ENCODE measurements around the gene JPH3.
A peak's percentile ranks its signal among the peaks of the same experiment; 100 is the strongest.
"Not testable (repeated sequence)": the region's sequence is repeated elsewhere in the genome, so short reads cannot be mapped to it uniquely, and the experiment has no call there.

Gene JPH3

GRCh38 chr16:87715658-87716057, 113.3 kb downstream of the JPH3 start:
- DNase-seq (ENCODE audit: low read depth): no peak

GRCh38 chr16:87718831-87719230, 116.5 kb downstream of the JPH3 start:
- DNase-seq (ENCODE audit: low read depth): not testable (repeated sequence)

DNA sequence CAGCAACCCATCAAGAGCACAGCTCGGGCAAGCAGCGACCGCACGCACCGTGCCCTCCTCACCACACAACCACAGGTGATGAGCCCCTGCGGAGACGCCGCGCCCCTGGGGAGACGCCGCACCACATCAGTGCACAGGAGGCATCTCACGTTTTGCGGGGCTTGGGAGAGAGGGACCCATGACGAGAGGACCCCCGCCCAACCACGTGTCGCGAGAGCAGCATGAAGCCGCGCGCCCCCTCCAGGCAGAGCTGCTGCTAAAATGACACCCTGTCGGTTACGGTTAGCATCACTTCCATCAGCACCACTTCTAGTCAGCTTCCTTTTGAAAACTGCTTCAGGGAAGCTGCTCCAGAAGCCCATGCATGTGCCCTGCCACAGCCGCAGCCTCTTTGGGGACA, 118.1 kb downstream of the JPH3 start:
- DNase-seq (ENCODE audit: low read depth): no peak

GRCh38 chr16:87721622-87722585, 119.6 kb downstream of the JPH3 start:
- no peak for DNase-seq (ENCODE audit: low read depth)

DNA sequence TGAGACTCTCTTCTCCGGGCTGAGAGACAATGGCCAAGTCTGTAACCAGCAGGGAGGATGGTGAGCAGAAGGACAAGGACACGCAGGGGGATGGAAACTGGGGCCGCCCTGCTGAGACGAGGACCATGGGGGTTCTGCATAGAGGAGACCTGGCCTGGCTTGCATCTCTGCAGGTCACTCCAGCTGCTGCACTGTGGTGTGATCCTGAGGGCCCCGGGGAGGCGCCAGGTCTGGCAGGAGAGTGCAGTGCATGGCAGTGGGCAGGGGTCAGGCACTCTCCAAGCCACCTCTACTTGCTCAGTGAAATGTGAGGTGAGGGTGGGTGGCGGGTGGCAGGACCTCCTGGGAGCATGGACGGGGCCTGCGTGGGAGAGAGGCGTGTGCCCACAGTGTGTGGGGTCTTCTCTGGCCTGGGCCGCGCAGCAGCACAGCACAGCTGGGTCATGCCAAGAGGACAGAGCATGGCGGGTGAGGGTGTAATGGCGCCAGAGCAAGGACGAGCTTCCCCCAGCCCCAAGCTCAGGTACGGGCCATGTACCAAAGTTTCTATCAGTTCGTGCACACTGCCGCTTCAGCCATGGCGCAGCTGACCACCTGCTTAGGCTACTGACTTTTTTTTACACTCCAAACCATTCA, 120.4 kb downstream of the JPH3 start:
- DNase-seq (ENCODE audit: low read depth): no peak

DNA sequence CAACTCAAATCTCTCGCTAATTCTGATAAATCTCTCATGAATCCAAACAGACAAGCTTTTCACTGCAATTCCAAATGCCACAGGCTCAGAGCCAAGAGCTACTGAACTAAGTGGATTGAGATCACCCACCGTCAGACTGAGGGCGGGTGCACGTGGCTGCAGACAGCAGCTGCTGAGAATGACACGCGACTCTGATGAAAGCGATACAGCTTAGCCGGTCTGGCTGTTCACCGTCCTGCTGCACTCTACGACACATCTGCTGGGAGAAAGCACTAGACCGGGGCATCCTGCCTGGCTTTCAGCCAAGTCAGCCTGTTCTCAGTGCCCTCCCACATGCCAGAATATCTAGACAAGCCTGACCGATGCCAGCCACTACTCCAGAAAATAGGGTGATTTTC, 120.9 kb downstream of the JPH3 start:
- DNase-seq (ENCODE audit: low read depth): peak; percentile 70

- no peak for DNase-seq (ENCODE audit: low read depth)
Observed at GRCh38 chr16:87724490-87725291, 122.4 kb downstream of the JPH3 start.

DNA sequence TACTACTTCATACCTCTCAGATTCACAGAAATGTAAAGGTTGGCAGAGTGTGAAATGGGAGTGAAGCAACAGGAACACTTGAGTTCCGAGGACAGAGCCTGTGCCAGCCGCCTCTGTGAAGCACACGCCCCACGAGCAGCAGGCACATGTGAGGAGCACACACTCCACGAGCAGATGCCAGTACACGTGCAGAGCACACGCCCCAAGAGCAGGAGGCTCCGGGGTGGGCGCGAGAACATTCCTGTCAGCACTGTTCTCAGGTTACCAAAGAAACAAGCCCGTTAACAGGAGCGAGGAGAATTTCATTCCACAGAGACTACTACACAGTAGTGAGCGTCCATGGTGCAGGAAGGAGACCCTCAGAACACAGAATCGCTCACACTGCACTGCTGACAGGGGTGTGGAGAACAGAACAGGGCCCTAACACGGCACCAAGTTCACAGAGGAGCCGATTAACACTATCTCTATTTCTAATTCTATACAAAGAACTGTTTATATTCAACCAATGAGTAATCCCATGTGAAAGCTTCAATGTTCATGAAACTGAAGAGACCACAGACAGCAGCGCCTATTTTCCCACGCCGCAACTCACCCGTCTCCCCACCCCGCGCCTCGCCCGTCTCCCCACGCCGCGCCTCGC, 123.4 kb downstream of the JPH3 start:
- peak; percentile 43 for DNase-seq (ENCODE audit: low read depth)

DNA sequence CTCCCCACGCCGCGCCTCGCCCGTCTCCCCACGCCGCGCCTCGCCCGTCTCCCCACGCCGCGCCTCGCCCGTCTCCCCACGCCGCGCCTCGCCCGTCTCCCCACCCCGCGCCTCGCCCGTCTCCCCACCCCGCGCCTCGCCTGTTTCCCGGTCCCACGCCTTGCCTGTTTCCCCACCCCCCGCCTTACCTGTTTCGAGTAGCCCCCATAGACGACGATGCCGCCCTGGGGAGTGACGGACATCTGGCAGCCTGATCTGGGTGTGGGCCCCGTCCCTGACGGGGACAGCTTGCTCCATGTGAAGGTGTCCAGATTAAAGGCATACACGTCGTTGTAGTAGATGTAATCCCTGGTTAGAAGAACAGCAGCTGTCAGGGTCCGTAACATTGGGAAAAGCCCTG, 124.3 kb downstream of the JPH3 start:
- DNase-seq (ENCODE audit: low read depth): not testable (repeated sequence)

- DNase-seq (ENCODE audit: low read depth): no peak
Observed at GRCh38 chr16:87727346-87727745, 125.0 kb downstream of the JPH3 start.

- DNase-seq (ENCODE audit: low read depth): peak; percentile 85
Observed at GRCh38 chr16:87728026-87728425, 125.7 kb downstream of the JPH3 start.

GRCh38 chr16:87729266-87729954, 127.1 kb downstream of the JPH3 start:
- no peak for DNase-seq (ENCODE audit: low read depth)

DNA sequence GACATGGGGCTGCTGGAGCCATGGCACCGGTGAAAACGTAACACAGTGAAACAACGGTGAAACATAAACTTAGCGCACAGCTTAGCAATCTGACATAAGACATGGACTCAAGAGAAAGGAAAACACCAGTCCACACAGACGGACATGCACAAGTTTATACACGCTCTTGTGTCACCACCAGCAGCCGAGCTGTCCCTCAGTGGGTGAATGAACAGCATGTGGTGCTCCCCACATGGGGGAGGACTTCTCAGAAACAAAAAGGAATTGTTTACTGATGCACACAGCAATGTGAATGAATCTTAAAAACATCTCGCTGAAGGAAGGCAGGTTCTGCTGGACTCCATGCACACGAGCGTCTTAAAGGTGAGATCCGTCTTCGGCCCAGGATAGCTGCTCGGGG, 129.3 kb downstream of the JPH3 start:
- no peak for DNase-seq (ENCODE audit: low read depth)

- no peak for DNase-seq (ENCODE audit: low read depth)
Observed at GRCh38 chr16:87733190-87733589, 130.9 kb downstream of the JPH3 start.

DNA sequence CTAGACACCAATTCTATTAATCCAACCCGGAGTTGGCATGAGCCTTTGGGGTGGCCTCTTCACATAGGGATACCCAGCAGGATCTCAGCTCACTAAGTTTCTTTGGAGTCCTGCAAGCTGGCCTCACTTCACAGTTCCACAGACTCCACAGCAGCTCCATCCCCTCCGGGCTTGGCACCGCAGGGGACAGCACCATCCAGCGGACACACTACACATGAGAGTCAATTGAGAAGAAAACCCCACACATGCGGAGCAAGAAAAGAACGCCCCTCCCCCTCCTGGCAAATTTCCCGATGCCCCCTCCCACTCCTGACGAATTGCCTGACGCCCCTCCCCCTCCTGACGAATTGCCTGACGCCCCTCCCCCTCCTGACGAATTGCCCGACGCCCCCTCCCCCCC, 132.3 kb downstream of the JPH3 start:
- no peak for DNase-seq (ENCODE audit: low read depth)

DNA sequence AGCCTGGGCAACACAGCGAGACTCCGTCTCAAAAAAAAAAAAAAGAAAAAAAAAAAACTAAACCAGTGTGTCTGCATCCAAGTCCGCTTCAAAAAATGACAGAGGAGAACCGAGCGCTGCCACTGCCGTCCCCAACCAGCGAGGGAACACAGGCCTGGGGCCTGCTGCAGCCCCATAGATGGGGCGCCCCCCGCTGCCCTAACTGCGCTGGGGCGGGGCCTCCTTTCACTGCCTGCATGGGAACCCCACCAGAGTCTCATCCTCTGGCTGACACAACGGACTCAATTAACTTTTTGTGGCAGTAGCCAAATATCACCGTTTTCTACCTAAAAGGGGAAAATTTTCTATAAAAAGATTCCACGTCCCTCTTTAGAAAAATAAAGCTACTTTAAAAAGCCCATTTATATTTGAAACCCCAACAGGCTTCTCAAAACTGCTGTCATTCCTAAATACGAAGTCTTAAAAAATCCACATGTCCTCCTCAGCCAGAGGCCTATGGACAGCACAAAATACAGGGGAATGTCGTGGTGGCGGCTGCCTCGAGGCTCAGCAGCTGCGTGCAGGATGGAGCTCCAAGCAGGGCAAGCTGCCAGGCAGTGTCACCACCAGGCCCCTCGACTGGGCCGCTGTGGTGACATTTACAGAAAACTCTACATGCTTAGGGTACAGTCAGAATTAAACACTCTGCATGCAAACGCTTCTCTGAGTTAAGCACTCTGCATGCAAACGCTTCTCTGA, 133.1 kb downstream of the JPH3 start:
- DNase-seq (ENCODE audit: low read depth): no peak

GRCh38 chr16:87736008-87736382, 133.7 kb downstream of the JPH3 start:
- no peak for DNase-seq (ENCODE audit: low read depth)

DNA sequence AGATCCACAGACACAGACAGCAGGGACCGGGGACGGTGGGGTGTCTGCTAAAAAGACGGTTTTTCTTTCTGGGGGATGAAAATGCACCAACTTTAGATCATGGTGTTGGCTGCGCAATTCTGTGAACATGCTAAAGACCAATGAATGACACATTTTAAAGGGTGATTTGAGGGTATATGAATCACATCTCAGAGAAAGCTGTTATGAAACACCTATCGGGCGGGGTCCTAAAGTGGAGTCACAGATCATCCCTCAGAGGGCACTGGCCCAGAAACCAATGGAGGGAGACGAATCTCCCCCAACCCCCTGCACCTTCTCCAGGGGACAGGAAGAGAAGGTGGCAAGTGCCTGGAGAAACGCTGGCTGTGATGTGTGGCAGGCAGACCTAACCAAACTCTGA, 137.5 kb downstream of the JPH3 start:
- no peak for DNase-seq (ENCODE audit: low read depth)

GRCh38 chr16:87740441-87740840, 138.1 kb downstream of the JPH3 start:
- DNase-seq (ENCODE audit: low read depth): no peak

- DNase-seq (ENCODE audit: low read depth): no peak
Observed at GRCh38 chr16:87740909-87741424, 138.7 kb downstream of the JPH3 start.
